SK-N-SH treated with all-trans-retinoic acid at 6 μM for 48 hours (cell line): ENCODE measurements around the gene ALK.

Source experiments
- BACH2 ChIP-seq: fragments of 250-450 bp; sonication (Bioruptor Pico); IDR thresholded peaks from 2 replicates; pipeline ENCODE4 v1.9.0; 2021; ENCODE audit warnings: mild to moderate bottlenecking, borderline replicate concordance
- CSRNP3 ChIP-seq: fragments of 250-450 bp; sonication (Bioruptor Pico); IDR thresholded peaks from 2 replicates; pipeline ENCODE4 v1.5.1; 2021; ENCODE audit warnings: mild to moderate bottlenecking, moderate library complexity
- OSR1 ChIP-seq: fragments of 250-450 bp; sonication (Bioruptor Pico); IDR thresholded peaks from 2 replicates; pipeline ENCODE4 v1.8.0; 2022; ENCODE audit warnings: moderate library complexity, mild to moderate bottlenecking, inconsistent platforms
- RARB ChIP-seq: fragments of 250-450 bp; sonication (Bioruptor Pico); IDR thresholded peaks from 2 replicates; pipeline ENCODE4 v1.8.0; 2021; ENCODE audit warnings: mild to moderate bottlenecking, moderate library complexity

GRCh38 chr2:29397713-29398112 is 523.7 kb downstream of the ALK start:
- no peak for TF ChIP-seq RARB (CRISPR knock-in tag)
- no peak for TF ChIP-seq CSRNP3 (CRISPR knock-in tag)
- no peak for TF ChIP-seq OSR1 (CRISPR knock-in tag)
- TF ChIP-seq BACH2 (CRISPR knock-in tag): no peak
